ENCODE data around the gene VASP. TPM values are rescaled to one million over a fixed set of nuclear protein-coding genes. Genes with fewer than 3 reads are reported as not detected.
A peak's percentile ranks its signal among the peaks of the same experiment; 100 is the strongest.
"Not testable (repeated sequence)": the region's sequence is repeated elsewhere in the genome, so short reads cannot be mapped to it uniquely, and the experiment has no call there.

Gene VASP
- total and polyA plus RNA-seq, 9 of the 15 experiments (the other 6 are each of a cell fraction or from before 2014, with no cell fraction given): 16.7 to 261 (median 112) TPM

DNA sequence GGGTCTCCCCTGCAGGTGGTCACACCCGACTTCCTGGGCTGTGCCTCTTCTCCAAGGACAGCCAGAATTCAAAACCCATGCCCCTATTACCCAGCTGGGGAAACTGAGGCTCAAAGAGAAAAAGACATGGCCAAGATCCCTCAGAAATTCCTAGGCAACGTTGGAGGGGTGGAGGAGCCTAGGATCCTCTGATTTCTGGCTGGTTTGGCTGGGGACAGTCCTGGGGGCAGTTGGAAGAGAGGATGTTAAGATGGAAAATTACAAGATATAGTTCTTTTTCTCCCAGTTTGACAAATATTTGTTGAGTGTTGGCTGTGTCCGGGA lies 2.4 kb downstream of the VASP start (continued):
- TF ChIP-seq, protein P1, sequence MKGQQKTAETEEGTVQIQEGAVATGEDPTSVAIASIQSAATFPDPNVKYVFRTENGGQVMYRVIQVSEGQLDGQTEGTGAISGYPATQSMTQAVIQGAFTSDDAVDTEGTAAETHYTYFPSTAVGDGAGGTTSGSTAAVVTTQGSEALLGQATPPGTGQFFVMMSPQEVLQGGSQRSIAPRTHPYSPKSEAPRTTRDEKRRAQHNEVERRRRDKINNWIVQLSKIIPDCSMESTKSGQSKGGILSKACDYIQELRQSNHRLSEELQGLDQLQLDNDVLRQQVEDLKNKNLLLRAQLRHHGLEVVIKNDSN (CRISPR knock-in tag; IDR thresholded peaks at IDR 0.05): no peak

GRCh38 chr19:45510352-45510751 lies 3.1 kb downstream of the VASP start:
- BruUV-seq (replicated peaks); in situ Hi-C loops (cut with MboI); CTCF ChIA-PET (ENCODE audit: low intra/inter-chr PET ratio); H3K9me3 ChIP-seq (replicated peaks; ENCODE audit: control insufficient read depth, insufficient read depth, low read depth, low read length); FAIRE-seq; ATAC-seq; H2AFZ ChIP-seq (ENCODE audit: low read depth, low read length); intact Hi-C loops (cut with micrococcal nuclease); H3K27me3 ChIP-seq (ENCODE audit: control insufficient read depth in 2 of 2, insufficient read depth in 2 of 2, low read length in 2 of 2); DNase-seq (ENCODE audit: extremely low read depth in 1 of 4, low spot score in 3 of 4); H4K20me1 ChIP-seq (replicated peaks; ENCODE audit: control insufficient read depth, insufficient read depth, low read length); H3K9me1 ChIP-seq (ENCODE audit: control insufficient read depth, insufficient read depth, low read length): not testable (repeated sequence)
- WGBS (ENCODE audit: insufficient coverage, low coverage, missing lambda C conversion rate): 68% methylated on average over 11 of the region's 11 CpGs
- POLR2A ChIA-PET: interaction anchor here (1.0 to 1.2 kb wide), 2 partner anchors 15 to 47 kb away, joined by 3 read pairs; no protein-coding TSS in a partner anchor
- Histone ChIP-seq H3K36me3 (ENCODE audit: control insufficient read depth, insufficient read depth, low read length) (peaks cover 56% of the 10 kb centered on the region; the same call in 2 of the 3 replicates), H3K79me2 (ENCODE audit: control insufficient read depth, insufficient read depth, low read length) (peaks cover 89% of the 10 kb centered on the region), H3K9ac (ENCODE audit: insufficient read depth in 1 of 2, low read depth in 2 of 2, low read length in 2 of 2) (peak overlapping the region; percentile 42 to 76; a peak in 2 of 4 replicates), H3K4me2 (ENCODE audit: insufficient read depth, low read length) (peak overlapping the region; percentile 97), H3K27ac (ENCODE audit: extremely low read depth, low read depth, low read length) (peak overlapping the region; percentile 98), H3K4me3 (peak overlapping the region; percentile 99; the same call in 1 of the 2 replicates), H3K4me1 (replicated peaks in 1 of 2; ENCODE audit: control insufficient read depth in 2 of 2, insufficient read depth in 2 of 2, low read length in 2 of 2) (peaks cover 44 to 54% of the 10 kb centered on the region in 2 experiments)
- peak; percentile 69 for TF ChIP-seq BCOR (IDR thresholded peaks at IDR 0.05)
- TF ChIP-seq RBFOX2 (IDR thresholded peaks at IDR 0.05; ENCODE audit: low read depth, low read length): peak; percentile 6; the same call in 1 of the 2 replicates

All from K562 (cell line).